Keratinocyte (primary cell): Measurements from ENCODE around the gene POFUT2. TPM values are rescaled to one million over a fixed set of nuclear protein-coding genes. Genes with fewer than 3 reads are reported as not detected.

Source experiments
- DNase-seq: peaks from one replicate; pipeline ENCODE4 v3.0.0-alpha.2; 2011; ENCODE audit warnings: low read depth, missing footprints, low spot score
- FAIRE-seq: peaks from 2 replicates; lab custom pipeline; 2011; peaks lifted over from hg19 to GRCh38; lab: Jason Lieb, UNC
- H2AFZ ChIP-seq: 2 replicates; pipeline ENCODE4 v1.6.0; 2012; ENCODE audit warnings: low read length, control low read depth, inconsistent platforms; ENCODE audit not compliant: control insufficient read depth
- H3K27ac ChIP-seq: 2 replicates; pipeline ENCODE4 v1.5.1; 2011; ENCODE audit warnings: low read length; ENCODE audit not compliant: control insufficient read depth, insufficient read depth
- H3K27me3 ChIP-seq: 3 replicates; pipeline ENCODE4 v1.6.0; 2011; ENCODE audit warnings: low read length; ENCODE audit not compliant: control insufficient read depth, insufficient read depth; ENCODE audit errors: extremely low read depth
- H3K36me3 ChIP-seq, 2 experiments: 2 replicates in 1 of 2; 3 replicates in 1 of 2; pipeline ENCODE4 v1.5.1; 2011; ENCODE audit warnings: low read length in 2 of 2, mild to moderate bottlenecking in 1 of 2; ENCODE audit not compliant: control insufficient read depth in 2 of 2, insufficient read depth in 2 of 2; ENCODE audit errors: extremely low read depth in 1 of 2
- H3K4me1 ChIP-seq: 3 replicates; pipeline ENCODE4 v1.5.1; 2011; ENCODE audit warnings: low read length; ENCODE audit not compliant: control insufficient read depth, insufficient read depth; ENCODE audit errors: extremely low read depth
- H3K4me2 ChIP-seq: 3 replicates; pipeline ENCODE4 v1.6.0; 2011; ENCODE audit warnings: low read depth, low read length; ENCODE audit not compliant: control insufficient read depth, insufficient read depth; ENCODE audit errors: extremely low read depth
- H3K4me3 ChIP-seq, 3 experiments: fragments of 200-600 bp in 1 of 3; sonication (generic) in 1 of 3; 2 replicates in 2 of 3; 3 replicates in 1 of 3; pipeline ENCODE4 v1.5.1; 2011 to 2016; ENCODE audit warnings: low read length in 3 of 3, mild to moderate bottlenecking in 3 of 3, control low read depth in 2 of 3, inconsistent platforms in 1 of 3, low read depth in 1 of 3, mixed read lengths in 1 of 3, mixed run types in 1 of 3, moderate library complexity in 1 of 3; ENCODE audit not compliant: control insufficient read depth in 2 of 3, insufficient read depth in 2 of 3; ENCODE audit errors: extremely low read depth in 1 of 3
- H3K79me2 ChIP-seq: 2 replicates; pipeline ENCODE4 v1.6.0; 2012; ENCODE audit warnings: low read length; ENCODE audit not compliant: control insufficient read depth, insufficient read depth
- H3K9ac ChIP-seq: 3 replicates; pipeline ENCODE4 v1.6.0; 2011; ENCODE audit warnings: low read length; ENCODE audit not compliant: control insufficient read depth, insufficient read depth; ENCODE audit errors: extremely low read depth
- H3K9me1 ChIP-seq: 3 replicates; pipeline ENCODE4 v1.6.0; 2011; ENCODE audit warnings: low read length; ENCODE audit not compliant: control insufficient read depth, insufficient read depth; ENCODE audit errors: extremely low read depth
- H3K9me3 ChIP-seq: 2 replicates; pipeline ENCODE4 v1.5.1; 2012; ENCODE audit warnings: low read depth, low read length; ENCODE audit not compliant: control insufficient read depth
- H4K20me1 ChIP-seq: 3 replicates; pipeline ENCODE4 v1.6.0; 2011; ENCODE audit warnings: low read length; ENCODE audit not compliant: control insufficient read depth, insufficient read depth; ENCODE audit errors: extremely low read depth
- EZH2 ChIP-seq: IDR thresholded peaks from one replicate; pipeline ENCODE4 v1.6.1; 2012; ENCODE audit warnings: inconsistent platforms, mild to moderate bottlenecking, low read length, moderate library complexity
- dilution Hi-C: fragments of 300-500 bp; cut with MboI; formaldehyde crosslinking; loops from one replicate; pipeline ENCODE4 v1.7.0; 2020; ENCODE audit warnings: low sequenced_read_pairs; ENCODE audit not compliant: extremely low pct_ligation_motif_present
- polyA plus RNA-seq, 5 experiments: library from polyadenylated mRNA; depleted of rRNA in 3 of 5; stranded (reverse) in 3 of 5; stranded (forward) in 1 of 5; unstranded in 1 of 5; fragments of >200 nt; gene quantifications; 1 replicate in 1 of 5; 2 replicates in 3 of 5; 3 replicates in 1 of 5; pipeline versions ENCODE4 v1.2.1 to v1.2.3, GENCODE V29; 2011 to 2012; ENCODE audit warnings: missing spikeins in 2 of 5, low read depth in 1 of 5, low replicate concordance in 1 of 5
- TF ChIP-seq, protein P1 (sequence below), 3 experiments: IDR thresholded peaks in 1 of 3; conservative IDR thresholded peaks in 1 of 3; optimal IDR thresholded peaks in 1 of 3; 2 replicates in 2 of 3; 3 replicates in 1 of 3; pipeline versions ENCODE3 to v1.5.1; 2011; ENCODE audit warnings: low read length in 3 of 3, mild to moderate bottlenecking in 3 of 3, moderate library complexity in 2 of 3, control low read depth in 1 of 3, inconsistent platforms in 1 of 3; ENCODE audit not compliant: insufficient read depth in 2 of 3; ENCODE audit errors: extremely low read depth in 1 of 3

The POFUT2 gene
- polyA plus RNA-seq, 1 donor (not counting 4 experiments of a cell fraction or from before 2014, with no cell fraction given) = 8.8 TPM

DNA sequence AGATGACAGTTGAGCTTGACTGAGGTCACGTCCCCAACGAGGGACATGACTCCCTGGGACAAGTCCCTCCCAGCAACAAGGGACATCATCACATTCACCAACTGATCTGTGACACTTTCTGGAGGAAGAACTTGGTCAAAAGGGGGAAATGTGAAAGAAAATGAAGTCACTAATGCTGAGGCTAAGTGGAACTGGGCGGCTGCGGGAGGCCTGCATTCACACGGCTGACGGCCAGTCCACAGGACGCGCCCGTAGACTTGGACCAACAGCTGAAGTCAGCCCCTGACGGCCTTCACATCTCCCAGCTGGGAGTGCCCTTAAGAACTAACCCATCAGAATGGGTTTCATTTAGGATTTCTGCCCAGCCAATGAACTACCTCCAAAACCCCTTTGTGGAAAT, 26.6 kb downstream of the POFUT2 start:
- dilution Hi-C loops = no loop called here
- no peak for TF ChIP-seq EZH2
- TF ChIP-seq, protein P1, sequence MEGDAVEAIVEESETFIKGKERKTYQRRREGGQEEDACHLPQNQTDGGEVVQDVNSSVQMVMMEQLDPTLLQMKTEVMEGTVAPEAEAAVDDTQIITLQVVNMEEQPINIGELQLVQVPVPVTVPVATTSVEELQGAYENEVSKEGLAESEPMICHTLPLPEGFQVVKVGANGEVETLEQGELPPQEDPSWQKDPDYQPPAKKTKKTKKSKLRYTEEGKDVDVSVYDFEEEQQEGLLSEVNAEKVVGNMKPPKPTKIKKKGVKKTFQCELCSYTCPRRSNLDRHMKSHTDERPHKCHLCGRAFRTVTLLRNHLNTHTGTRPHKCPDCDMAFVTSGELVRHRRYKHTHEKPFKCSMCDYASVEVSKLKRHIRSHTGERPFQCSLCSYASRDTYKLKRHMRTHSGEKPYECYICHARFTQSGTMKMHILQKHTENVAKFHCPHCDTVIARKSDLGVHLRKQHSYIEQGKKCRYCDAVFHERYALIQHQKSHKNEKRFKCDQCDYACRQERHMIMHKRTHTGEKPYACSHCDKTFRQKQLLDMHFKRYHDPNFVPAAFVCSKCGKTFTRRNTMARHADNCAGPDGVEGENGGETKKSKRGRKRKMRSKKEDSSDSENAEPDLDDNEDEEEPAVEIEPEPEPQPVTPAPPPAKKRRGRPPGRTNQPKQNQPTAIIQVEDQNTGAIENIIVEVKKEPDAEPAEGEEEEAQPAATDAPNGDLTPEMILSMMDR (optimal IDR thresholded peaks at IDR 0.05 in 1 of 3, IDR thresholded peaks at IDR 0.05 in 1 of 3, conservative IDR thresholded peaks at IDR 0.05 in 1 of 3; ENCODE audit: extremely low read depth in 1 of 3, insufficient read depth in 2 of 3, low read length in 3 of 3) = no peak

DNA sequence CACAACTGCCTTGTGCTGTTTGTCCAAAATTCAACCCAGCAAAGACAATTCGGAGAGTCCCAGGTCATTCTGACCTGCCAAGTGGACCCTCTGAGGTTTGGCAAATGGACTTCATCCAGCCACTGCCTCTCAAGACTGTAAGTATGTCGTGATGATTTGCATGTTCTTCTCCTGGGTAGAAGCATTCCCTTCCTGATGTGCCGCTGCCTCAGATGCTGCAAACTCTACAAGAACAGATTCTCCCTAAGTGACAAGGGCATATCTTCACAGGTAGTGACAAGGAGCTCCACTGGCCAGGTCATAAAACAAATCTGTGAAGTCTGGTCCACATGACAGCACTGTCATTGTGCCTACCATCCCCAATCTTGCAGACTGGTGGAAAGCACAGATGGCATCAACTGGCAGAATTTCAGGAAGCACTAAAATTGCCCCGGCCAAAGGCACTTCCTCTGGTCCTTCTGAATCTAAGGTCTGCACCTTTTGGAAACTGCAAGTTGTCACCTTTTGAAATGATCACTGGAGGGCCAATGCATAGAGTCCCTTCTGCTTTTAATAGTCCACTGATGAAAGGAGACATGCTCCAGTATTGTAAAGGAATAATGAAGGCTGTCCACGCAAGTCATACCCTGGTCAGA, 27.4 kb downstream of the POFUT2 start:
- no peak overlapping the region for H3K27ac ChIP-seq
- peaks cover 12% of the 10 kb centered on the region for H3K27me3 ChIP-seq
- FAIRE-seq (no peak), DNase-seq (no peak)
- H3K4me1 ChIP-seq = no peaks in the 10 kb centered on the region
- TF ChIP-seq EZH2 = no peak
- TF ChIP-seq, protein P1 (optimal IDR thresholded peaks at IDR 0.05 in 1 of 3, IDR thresholded peaks at IDR 0.05 in 1 of 3, conservative IDR thresholded peaks at IDR 0.05 in 1 of 3; ENCODE audit: extremely low read depth in 1 of 3, insufficient read depth in 2 of 3, low read length in 3 of 3) = no peak
- H3K4me3 ChIP-seq = no peak overlapping the region
- H3K4me2 ChIP-seq = no peak overlapping the region
- H3K9ac ChIP-seq = no peak overlapping the region
- no peaks in the 10 kb centered on the region for H3K9me1 ChIP-seq
- no peak overlapping the region for H2AFZ ChIP-seq
- H4K20me1 ChIP-seq = no peaks in the 10 kb centered on the region
- dilution Hi-C loops = no loop called here
- no peaks in the 10 kb centered on the region for H3K9me3 ChIP-seq
- H3K79me2 ChIP-seq = no peaks in the 10 kb centered on the region
- H3K36me3 ChIP-seq = peaks cover 9 to 14% of the 10 kb centered on the region in 2 experiments

More for the DNA sequence above, 26.6 kb downstream of the POFUT2 start:
- H3K36me3 ChIP-seq = peaks cover 9 to 15% of the 10 kb centered on the region in 2 experiments
- no peak for DNase-seq
- H3K9me3 ChIP-seq = no peaks in the 10 kb centered on the region
- FAIRE-seq = no peak
- no peak overlapping the region for H3K4me3 ChIP-seq
- peaks cover 12% of the 10 kb centered on the region for H3K27me3 ChIP-seq
- H3K79me2 ChIP-seq = no peaks in the 10 kb centered on the region
- no peak overlapping the region for H3K4me2 ChIP-seq
- no peaks in the 10 kb centered on the region for H3K9me1 ChIP-seq
- no peak overlapping the region for H3K9ac ChIP-seq
- no peak overlapping the region for H2AFZ ChIP-seq
- no peak overlapping the region for H3K27ac ChIP-seq
- H4K20me1 ChIP-seq = no peaks in the 10 kb centered on the region
- no peaks in the 10 kb centered on the region for H3K4me1 ChIP-seq
